ENCODE data around the gene DLX3. TPM values are rescaled to one million over a fixed set of nuclear protein-coding genes. Genes with fewer than 3 reads are reported as not detected.

DLX3 gene
- total RNA-seq, 1 experiment from 2014 or later, result 1.2 TPM

DNA sequence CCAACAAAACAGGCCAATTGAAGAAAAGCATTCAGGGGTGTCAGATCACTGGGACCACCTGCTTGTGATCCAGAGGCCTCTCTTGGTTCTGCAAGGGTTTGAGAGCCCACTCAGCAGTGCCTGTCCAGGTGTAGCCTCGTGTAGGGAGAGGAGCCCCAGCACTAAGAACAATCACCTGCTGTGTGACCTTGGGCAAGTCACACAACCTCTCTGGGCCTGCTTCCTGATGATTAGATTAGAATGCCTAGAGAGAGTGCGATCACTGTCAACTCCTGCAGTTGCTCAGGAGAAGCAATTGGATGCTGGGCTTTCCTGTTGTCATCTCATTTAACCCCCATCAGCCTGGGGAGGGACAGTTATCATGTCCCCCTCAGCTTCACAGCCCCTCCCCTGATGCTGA, 10.2 kb downstream of the DLX3 start:
- H3T11ph ChIP-seq (ENCODE audit: low read length), result no peak overlapping the region
- no peak overlapping the region for H4K8ac ChIP-seq (replicated peaks; ENCODE audit: insufficient read length, low read depth, low read length)
- H2BK5ac ChIP-seq (ENCODE audit: insufficient read length, low read length), result no peak overlapping the region
- no peak overlapping the region for H4K5ac ChIP-seq (ENCODE audit: insufficient read length, low read depth, low read length)
- no peak overlapping the region for H3K4me3 Mint-ChIP-seq
- no peaks in the 10 kb centered on the region for H3K36me3 Mint-ChIP-seq (ENCODE audit: insufficient read depth in 1 of 3, low read depth in 3 of 3)
- TF ChIP-seq, protein P1, sequence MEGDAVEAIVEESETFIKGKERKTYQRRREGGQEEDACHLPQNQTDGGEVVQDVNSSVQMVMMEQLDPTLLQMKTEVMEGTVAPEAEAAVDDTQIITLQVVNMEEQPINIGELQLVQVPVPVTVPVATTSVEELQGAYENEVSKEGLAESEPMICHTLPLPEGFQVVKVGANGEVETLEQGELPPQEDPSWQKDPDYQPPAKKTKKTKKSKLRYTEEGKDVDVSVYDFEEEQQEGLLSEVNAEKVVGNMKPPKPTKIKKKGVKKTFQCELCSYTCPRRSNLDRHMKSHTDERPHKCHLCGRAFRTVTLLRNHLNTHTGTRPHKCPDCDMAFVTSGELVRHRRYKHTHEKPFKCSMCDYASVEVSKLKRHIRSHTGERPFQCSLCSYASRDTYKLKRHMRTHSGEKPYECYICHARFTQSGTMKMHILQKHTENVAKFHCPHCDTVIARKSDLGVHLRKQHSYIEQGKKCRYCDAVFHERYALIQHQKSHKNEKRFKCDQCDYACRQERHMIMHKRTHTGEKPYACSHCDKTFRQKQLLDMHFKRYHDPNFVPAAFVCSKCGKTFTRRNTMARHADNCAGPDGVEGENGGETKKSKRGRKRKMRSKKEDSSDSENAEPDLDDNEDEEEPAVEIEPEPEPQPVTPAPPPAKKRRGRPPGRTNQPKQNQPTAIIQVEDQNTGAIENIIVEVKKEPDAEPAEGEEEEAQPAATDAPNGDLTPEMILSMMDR (conservative IDR thresholded peaks at IDR 0.05), result no peak
- H3K4me1 Mint-ChIP-seq, result peaks cover 21 to 64% of the 10 kb centered on the region in 2 experiments
- no peak overlapping the region for H2BK120ac ChIP-seq (ENCODE audit: low read depth, low read length, poor library complexity, severe bottlenecking)
- H3K23me2 ChIP-seq (ENCODE audit: insufficient read length, low read depth, low read length, poor library complexity, severe bottlenecking), result no peaks in the 10 kb centered on the region
- H4K20me1 ChIP-seq (ENCODE audit: control insufficient read depth, insufficient read depth, insufficient read length), result no peaks in the 10 kb centered on the region
- H3K18ac ChIP-seq (ENCODE audit: insufficient read length, low read depth, low read length), result no peak overlapping the region
- peaks cover 98% of the 10 kb centered on the region for H3K27me3 Mint-ChIP-seq (ENCODE audit: low read depth)
- H4K91ac ChIP-seq (ENCODE audit: insufficient read length, low read depth, low read length), result no peak overlapping the region
- H3K4ac ChIP-seq (ENCODE audit: low read depth, low read length), result no peak overlapping the region
- H3K4me1 ChIP-seq (ENCODE audit: insufficient read depth, low read length), result no peaks in the 10 kb centered on the region
- H3K79me2 ChIP-seq (ENCODE audit: insufficient read depth, low read length), result no peaks in the 10 kb centered on the region
- H2AFZ ChIP-seq (ENCODE audit: low read length), result no peak overlapping the region
- peaks cover 0 to 3% of the 10 kb centered on the region in 2 experiments; a peak in 1 of 5 replicates for H3K9me3 Mint-ChIP-seq
- DNase-seq, result no peak
- peaks cover 6% of the 10 kb centered on the region; the same call in 1 of the 2 replicates for H3K27me3 ChIP-seq (ENCODE audit: insufficient read depth, low read length)
- no peak overlapping the region for H3K23ac ChIP-seq (ENCODE audit: insufficient read length, low read depth, low read length)
- no peak overlapping the region for H3K56ac ChIP-seq (ENCODE audit: insufficient read length, low read depth, low read length)
- H3K79me1 ChIP-seq (ENCODE audit: insufficient read depth, low read depth, low read length, poor library complexity, severe bottlenecking), result no peaks in the 10 kb centered on the region
- H3K4me2 ChIP-seq (ENCODE audit: insufficient read depth, insufficient read length, low read length), result no peak overlapping the region
- no peak overlapping the region for H3K14ac ChIP-seq (ENCODE audit: insufficient read depth, low read length)
- WGBS (ENCODE audit: extremely low coverage, insufficient read length, low lambda C conversion rate), result no CpG with 5 or more reads among the region's 2 CpGs
- H2BK12ac ChIP-seq (ENCODE audit: insufficient read length, low read depth, low read length), result no peak overlapping the region
- H3K27ac Mint-ChIP-seq, result no peak overlapping the region
- no peak overlapping the region for H2BK15ac ChIP-seq (ENCODE audit: low read depth, low read length)
- H2BK20ac ChIP-seq (ENCODE audit: low read depth, low read length, poor library complexity, severe bottlenecking), result no peak overlapping the region
- H3K27ac ChIP-seq (ENCODE audit: insufficient read length, low read depth, low read length), result no peak overlapping the region
- no peak overlapping the region for H2AK5ac ChIP-seq (ENCODE audit: insufficient read length, low read length)
- H3K9ac ChIP-seq (ENCODE audit: extremely low read depth, insufficient read length, low read length), result no peak overlapping the region
- no peaks in the 10 kb centered on the region for H3K9me3 ChIP-seq (ENCODE audit: control insufficient read depth, low read depth, low read length)
